GM13977 (cell line): ENCODE data around the gene CD58.

Source experiments
- DNase-seq: peaks from one replicate; pipeline ENCODE4 v3.0.0; 2012; ENCODE audit warnings: low spot score
- in situ Hi-C: fragments of 300-500 bp; cut with MboI; formaldehyde crosslinking; loops from one replicate; pipeline ENCODE4 v1.12.0; 2022; ENCODE audit warnings: low sequenced_read_pairs, low pct_unique_long_range_greater_than_20kb, mixed read lengths, inconsistent platforms; ENCODE audit not compliant: unreplicated experiment
- TF ChIP-seq, protein P1 (sequence below): IDR thresholded peaks from 2 replicates; pipeline ENCODE4 v1.5.1; 2012; ENCODE audit warnings: mild to moderate bottlenecking, control low read depth; ENCODE audit not compliant: insufficient read depth; ENCODE audit errors: extremely low read depth, missing control alignments

Gene CD58

DNA sequence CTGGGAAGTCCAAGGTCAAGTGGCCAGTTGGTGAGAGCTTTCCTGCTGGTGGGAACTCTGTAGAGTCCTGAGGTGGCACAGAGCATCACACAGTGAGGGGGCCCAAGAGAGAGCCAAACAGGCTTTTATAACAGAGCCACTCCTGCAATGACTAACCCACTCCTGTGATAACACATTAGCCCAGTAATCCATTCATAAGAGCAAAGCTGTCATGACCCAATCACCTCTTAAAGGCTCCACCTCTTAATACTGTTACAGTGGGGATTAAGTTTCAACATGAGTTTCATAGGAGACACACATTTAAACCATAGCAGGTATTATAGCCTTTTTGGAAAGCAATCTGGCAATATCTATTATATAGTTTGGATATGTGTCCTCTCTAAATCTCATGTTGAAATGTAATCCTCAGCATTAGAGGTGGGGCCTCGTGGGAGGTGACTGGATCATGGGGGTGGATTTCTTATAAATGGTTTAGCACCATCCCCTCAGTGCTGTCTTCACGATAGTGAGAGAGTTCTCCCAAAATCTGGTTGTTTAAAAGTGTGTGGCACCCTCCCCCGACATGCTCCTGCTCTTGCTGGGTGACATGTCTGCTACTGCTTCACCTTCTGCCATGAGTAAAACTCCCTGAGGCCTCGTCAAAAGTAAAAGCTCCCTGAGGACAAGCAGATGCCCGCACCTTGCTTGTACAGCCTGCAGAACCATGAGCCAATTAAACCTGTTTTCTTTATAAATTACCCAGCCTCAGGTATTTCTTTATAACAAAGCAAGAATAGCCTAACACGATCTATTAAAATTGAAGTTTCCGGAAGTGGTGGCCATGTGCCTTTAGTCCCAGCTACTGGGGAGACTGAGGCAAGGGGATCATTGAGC, 64.5 kb downstream of the CD58 start:
- TF ChIP-seq, protein P1, sequence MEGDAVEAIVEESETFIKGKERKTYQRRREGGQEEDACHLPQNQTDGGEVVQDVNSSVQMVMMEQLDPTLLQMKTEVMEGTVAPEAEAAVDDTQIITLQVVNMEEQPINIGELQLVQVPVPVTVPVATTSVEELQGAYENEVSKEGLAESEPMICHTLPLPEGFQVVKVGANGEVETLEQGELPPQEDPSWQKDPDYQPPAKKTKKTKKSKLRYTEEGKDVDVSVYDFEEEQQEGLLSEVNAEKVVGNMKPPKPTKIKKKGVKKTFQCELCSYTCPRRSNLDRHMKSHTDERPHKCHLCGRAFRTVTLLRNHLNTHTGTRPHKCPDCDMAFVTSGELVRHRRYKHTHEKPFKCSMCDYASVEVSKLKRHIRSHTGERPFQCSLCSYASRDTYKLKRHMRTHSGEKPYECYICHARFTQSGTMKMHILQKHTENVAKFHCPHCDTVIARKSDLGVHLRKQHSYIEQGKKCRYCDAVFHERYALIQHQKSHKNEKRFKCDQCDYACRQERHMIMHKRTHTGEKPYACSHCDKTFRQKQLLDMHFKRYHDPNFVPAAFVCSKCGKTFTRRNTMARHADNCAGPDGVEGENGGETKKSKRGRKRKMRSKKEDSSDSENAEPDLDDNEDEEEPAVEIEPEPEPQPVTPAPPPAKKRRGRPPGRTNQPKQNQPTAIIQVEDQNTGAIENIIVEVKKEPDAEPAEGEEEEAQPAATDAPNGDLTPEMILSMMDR: no peak
- no peak for DNase-seq
- in situ Hi-C loops: no loop called here

DNA sequence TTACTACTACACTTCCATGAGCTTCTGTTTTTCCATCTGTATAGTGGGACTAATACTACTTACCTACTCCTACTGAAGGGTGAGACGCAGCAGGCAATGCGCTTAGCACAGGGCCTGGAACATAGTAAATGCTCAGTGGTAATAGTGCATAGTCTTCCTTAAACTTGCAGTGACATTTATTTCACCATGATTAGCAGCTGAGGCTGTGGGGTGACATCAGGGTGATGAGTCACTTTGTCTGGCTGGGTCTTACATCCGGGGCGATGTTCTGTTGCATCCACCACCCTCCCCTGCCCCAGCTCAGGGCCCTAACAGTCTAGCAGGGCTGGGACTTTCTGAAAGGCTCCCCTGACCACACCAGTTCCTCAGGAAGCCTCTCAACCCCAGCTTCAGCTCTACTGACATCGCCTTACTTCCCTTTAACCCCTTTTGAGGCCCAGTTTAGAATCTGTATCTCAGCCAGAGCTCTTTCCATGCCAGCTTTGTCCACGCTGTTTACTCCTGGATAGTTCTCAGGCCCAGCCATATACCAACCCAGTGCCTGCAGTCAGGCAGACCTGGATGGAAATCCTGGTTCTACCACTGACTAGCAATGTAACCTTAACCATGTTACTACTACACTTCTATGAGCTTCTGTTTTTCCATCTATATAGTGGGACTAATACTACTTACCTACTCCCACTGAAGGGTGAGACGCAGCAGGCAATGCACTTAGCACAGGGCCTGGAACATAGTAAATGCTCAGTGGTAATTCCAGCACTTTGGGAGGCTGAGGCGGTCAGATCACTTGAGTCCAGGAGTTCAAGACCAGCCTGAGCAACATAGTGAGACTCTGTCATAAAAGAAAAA, 66.3 kb downstream of the CD58 start:
- DNase-seq: peak; percentile 80
- in situ Hi-C loops: no loop called here
- TF ChIP-seq, protein P1: no peak

DNA sequence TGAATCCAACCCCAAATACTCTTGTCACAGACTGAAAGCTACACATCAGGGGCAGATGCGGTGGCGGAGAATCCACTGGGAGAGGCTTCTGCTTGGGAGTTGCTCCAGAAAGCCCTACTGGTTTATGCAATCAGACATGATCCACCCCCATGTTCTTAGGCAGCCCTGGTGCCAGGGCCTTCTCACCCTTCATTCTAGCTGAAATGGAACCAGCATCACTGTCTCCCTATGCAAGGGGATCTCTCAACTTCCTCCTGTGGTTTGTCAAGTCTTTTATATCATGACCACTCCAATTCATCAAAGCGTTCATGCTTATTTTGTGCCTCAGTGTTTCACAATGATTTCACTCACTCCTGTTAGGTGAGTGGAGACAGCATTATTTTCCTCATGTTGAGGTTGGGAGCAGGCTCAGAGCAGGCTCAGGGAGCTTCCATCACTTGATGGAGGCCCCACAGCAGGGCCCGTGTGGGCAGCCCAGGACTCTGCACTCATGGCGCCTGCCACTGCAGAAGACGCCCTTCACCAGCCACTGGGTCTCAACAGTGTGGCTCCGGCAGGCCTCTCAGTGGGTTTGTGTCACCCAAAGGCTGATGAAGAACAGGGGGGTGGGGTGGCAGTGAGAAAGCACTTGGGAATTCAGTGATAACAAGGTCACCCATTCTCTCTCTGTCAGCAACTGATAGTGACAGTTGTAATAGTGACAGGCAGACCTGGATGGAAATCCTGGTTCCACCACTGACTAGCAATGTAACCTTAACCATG, 67.1 kb downstream of the CD58 start:
- in situ Hi-C loops: no loop called here
- DNase-seq: no peak
- TF ChIP-seq, protein P1: no peak

DNA sequence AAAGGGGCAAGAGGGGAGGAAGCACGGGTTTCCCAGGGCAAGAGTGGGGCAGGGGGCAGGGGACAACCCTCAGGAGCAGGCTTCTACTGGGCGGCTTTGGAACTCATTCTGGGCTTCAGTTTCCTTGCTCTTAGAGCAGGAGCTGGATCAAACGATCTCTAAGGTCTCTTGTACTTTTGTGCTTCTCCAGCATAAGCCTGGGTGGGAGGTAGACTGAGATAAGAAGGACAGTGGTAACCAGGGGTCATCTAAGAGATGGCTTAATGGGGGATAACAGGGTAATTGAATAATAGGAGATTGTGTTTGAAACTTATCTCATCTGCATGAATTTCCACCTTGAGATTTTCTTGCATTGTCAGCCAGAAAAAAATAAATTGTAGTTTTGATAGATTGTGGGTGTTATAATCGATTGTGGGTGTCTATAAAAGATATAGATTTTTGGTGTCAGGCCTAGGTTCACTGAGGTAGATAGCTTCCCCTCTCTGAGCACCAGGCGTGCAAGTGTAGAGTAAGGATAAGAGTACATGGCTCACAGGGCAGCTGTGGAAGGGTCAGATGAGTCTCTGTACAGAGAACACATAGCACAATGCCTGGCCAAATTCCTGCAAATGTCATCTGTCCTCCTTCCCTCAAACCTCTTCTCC, 68.0 kb downstream of the CD58 start:
- no peak for DNase-seq
- in situ Hi-C loops: no loop called here
- TF ChIP-seq, protein P1: no peak

DNA sequence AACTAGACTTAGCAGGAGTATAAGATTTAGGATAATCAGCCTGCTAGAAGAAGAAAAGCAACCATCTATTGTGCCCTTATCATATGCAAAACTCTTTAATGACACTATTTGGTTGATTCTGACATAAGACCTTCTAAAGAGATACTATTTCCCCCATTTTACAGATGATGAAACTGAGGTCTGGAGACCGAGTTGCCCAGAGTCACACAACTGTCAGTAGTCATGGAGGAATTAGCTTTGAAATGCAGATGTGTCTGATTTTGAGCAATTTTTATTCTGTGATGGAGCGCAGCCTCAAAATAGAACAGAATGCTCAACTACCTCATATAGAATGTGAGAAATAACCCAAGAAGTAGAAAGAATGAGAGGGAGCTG, 69.0 kb downstream of the CD58 start:
- TF ChIP-seq, protein P1: no peak
- in situ Hi-C loops: no loop called here
- DNase-seq: no peak

DNA sequence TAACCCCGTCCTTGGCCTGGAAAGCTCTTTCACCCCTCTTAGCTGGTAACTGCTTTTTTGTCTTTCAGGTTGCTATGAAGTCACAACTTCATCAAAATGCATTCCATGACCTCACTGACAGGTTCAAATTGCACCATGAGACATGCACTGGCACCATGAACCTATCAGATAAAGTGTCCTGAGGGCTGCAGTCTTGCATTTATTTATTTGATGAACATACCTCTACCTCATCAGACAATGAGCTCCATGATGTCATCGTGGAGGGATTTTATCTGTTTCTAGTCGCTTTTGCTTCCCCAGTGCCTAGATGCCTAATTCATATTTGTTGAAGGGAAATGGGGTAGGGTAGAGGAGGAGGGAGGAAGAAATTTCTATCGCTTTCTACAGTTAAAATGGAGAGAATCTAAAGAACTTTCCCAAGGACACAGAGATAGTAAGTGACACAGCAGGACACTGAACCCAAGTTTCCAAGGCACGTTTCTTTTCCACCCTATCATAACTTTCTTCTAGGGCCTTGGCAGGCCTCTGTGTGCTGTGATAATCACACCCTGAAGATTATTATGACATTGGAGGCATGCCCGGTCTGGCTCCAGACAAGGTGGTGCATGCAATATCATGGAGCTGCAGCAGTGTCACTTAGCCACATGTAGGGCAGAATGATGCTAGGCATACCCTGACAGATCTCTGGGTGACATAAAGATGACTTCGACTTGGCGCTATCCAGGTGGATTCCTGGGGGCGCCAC, 69.5 kb downstream of the CD58 start:
- in situ Hi-C loops: no loop called here
- DNase-seq: no peak
- TF ChIP-seq, protein P1: no peak
